Astrocyte (in vitro differentiated cells and primary cell): ENCODE data around the gene MPND.

ENCODE experiments used
- CTCF ChIP-seq: IDR thresholded peaks from 2 replicates; pipeline ENCODE4 v1.5.1; 2011; ENCODE audit warnings: low read depth, mild to moderate bottlenecking, inconsistent platforms, low read length, moderate library complexity; ENCODE audit not compliant: insufficient read depth
- EZH2 ChIP-seq: IDR thresholded peaks from 2 replicates; pipeline ENCODE4 v1.6.1; 2012; ENCODE audit warnings: mild to moderate bottlenecking, low read length, inconsistent platforms; ENCODE audit not compliant: insufficient read depth

GRCh38 chr19:4389511-4390016 is 46.2 kb downstream of the MPND start:
- TF ChIP-seq CTCF: no peak
- no peak for TF ChIP-seq EZH2
